Esophagus squamous epithelium (tissue), 4 donors: ENCODE data around the gene FAM118B.

Experiments
- CTCF ChIP-seq, 6 experiments: fragments of 450-650 bp in 4 of 6; fragments of 200-600 bp in 2 of 6; sonication (generic) in 2 of 6; IDR thresholded peaks; one replicate each; pipeline ENCODE4 v1.5.1; 2016 to 2019; ENCODE audit warnings: antibody characterized with exemption in 6 of 6, mild to moderate bottlenecking in 4 of 6, moderate library complexity in 4 of 6
- POLR2A ChIP-seq, 4 donors: fragments of 450-650 bp; IDR thresholded peaks; one replicate each; pipeline ENCODE4 v1.6.1; 2017; ENCODE audit warnings: antibody characterized with exemption in 4 of 4, mild to moderate bottlenecking in 4 of 4, moderate library complexity in 3 of 4

DNA sequence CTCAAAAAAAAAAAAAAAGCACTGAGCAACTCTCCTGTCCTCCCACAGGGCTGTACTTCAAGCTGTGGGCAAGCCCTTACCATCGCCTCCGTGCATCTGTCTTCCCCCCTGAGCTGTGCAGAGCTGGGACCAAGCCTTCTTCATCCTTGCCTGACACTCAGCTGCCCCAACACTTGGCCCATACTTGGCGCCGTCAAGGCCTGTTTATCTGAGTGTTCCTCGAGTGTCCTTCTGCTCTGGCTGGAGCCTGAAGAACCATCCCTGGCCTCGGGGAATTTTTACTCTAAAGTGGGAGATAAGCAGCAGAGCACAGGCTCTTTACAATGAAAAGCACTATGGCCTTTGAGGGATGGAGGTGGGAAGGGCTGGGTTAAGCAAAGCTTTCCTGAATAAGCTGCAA, 69.7 kb downstream of the FAM118B start:
- no peak for TF ChIP-seq CTCF (IDR thresholded peaks at IDR 0.05)
- TF ChIP-seq POLR2A (IDR thresholded peaks at IDR 0.05) = no peak
